Neuronal stem cell (in vitro differentiated cells): Measurements from ENCODE around the gene MXD3.
"Not testable (repeated sequence)": the region's sequence is repeated elsewhere in the genome, so short reads cannot be mapped to it uniquely, and the experiment has no call there.

ENCODE experiments used
- DNase-seq: peaks from one replicate; pipeline ENCODE4 v3.0.0-alpha.2; 2013; ENCODE audit warnings: low spot score
- H2AFZ ChIP-seq: one replicate; pipeline ENCODE4 v1.6.1; 2013; ENCODE audit warnings: mild to moderate bottlenecking, low read length, inconsistent platforms
- H2AK5ac ChIP-seq: 2 replicates; pipeline ENCODE4 v1.6.1; 2013; ENCODE audit warnings: low read depth, mild to moderate bottlenecking, inconsistent platforms, low read length, moderate library complexity, mixed read lengths
- H2BK120ac ChIP-seq: 2 replicates; pipeline ENCODE4 v1.6.1; 2013; ENCODE audit warnings: low read depth, mild to moderate bottlenecking, inconsistent platforms, low read length, moderate library complexity, mixed read lengths
- H2BK12ac ChIP-seq: one replicate; pipeline ENCODE4 v1.6.1; 2013; ENCODE audit warnings: low read length, inconsistent platforms
- H2BK15ac ChIP-seq: 2 replicates; pipeline ENCODE4 v1.6.1; 2013; ENCODE audit warnings: mild to moderate bottlenecking, low read length, inconsistent platforms, mixed read lengths
- H2BK5ac ChIP-seq: one replicate; pipeline ENCODE4 v1.6.1; 2013; ENCODE audit warnings: inconsistent platforms, mild to moderate bottlenecking, low read length, moderate library complexity
- H3K14ac ChIP-seq: one replicate; pipeline ENCODE4 v1.6.1; 2013; ENCODE audit warnings: low read length, inconsistent platforms
- H3K18ac ChIP-seq: 2 replicates; pipeline ENCODE4 v1.6.1; 2013; ENCODE audit warnings: low read length, inconsistent platforms
- H3K23ac ChIP-seq: 2 replicates; pipeline ENCODE4 v1.6.1; 2013; ENCODE audit warnings: low read depth, mild to moderate bottlenecking, mixed read lengths, low read length, inconsistent platforms; ENCODE audit not compliant: poor library complexity
- H3K27ac ChIP-seq: replicated peaks from 3 replicates; pipeline ENCODE4 v1.5.1; 2013; ENCODE audit warnings: low read length, inconsistent platforms
- H3K27me3 ChIP-seq, 3 experiments: 2 replicates each; pipeline ENCODE4 v1.6.1; 2013; ENCODE audit warnings: low read length in 3 of 3, mild to moderate bottlenecking in 2 of 3, inconsistent platforms in 1 of 3, low read depth in 1 of 3, mixed read lengths in 1 of 3, moderate library complexity in 1 of 3; ENCODE audit not compliant: control insufficient read depth in 3 of 3, insufficient read depth in 3 of 3
- H3K36me3 ChIP-seq, 2 donors: replicated peaks in 1 of 2; 2 replicates each; pipeline ENCODE4 v1.6.1; 2013; ENCODE audit warnings: low read length in 2 of 2; ENCODE audit not compliant: control insufficient read depth in 2 of 2, insufficient read depth in 2 of 2
- H3K4ac ChIP-seq: 2 replicates; pipeline ENCODE4 v1.6.1; 2013; ENCODE audit warnings: inconsistent platforms, mild to moderate bottlenecking, low read length, moderate library complexity
- H3K4me1 ChIP-seq, 2 donors: 1 replicate in 1 of 2; 2 replicates in 1 of 2; pipeline ENCODE4 v1.6.1; 2013; ENCODE audit warnings: low read length in 2 of 2, low read depth in 1 of 2; ENCODE audit not compliant: control insufficient read depth in 2 of 2, insufficient read depth in 1 of 2
- H3K4me2 ChIP-seq: one replicate; pipeline ENCODE4 v1.6.1; 2013; ENCODE audit warnings: mild to moderate bottlenecking, low read length, inconsistent platforms; ENCODE audit not compliant: insufficient read depth, poor library complexity, severe bottlenecking
- H3K4me3 ChIP-seq, 2 donors: 2 replicates each; pipeline ENCODE4 v1.5.1; 2013; ENCODE audit warnings: low read length in 2 of 2, mild to moderate bottlenecking in 2 of 2, inconsistent platforms in 1 of 2, moderate library complexity in 1 of 2
- H3K79me1 ChIP-seq: one replicate; pipeline ENCODE4 v1.6.1; 2013; ENCODE audit warnings: low read depth, mild to moderate bottlenecking, inconsistent platforms, low read length, moderate library complexity
- H3K9ac ChIP-seq: one replicate; pipeline ENCODE4 v1.6.1; 2013; ENCODE audit warnings: mild to moderate bottlenecking, low read depth, low read length, inconsistent platforms; ENCODE audit not compliant: poor library complexity
- H3K9me3 ChIP-seq, 2 donors: replicated peaks in 1 of 2; 2 replicates each; pipeline versions ENCODE3 to v1.6.1; 2013; ENCODE audit warnings: low read length in 2 of 2, mild to moderate bottlenecking in 2 of 2, inconsistent platforms in 1 of 2, low read depth in 1 of 2, mixed read lengths in 1 of 2, moderate library complexity in 1 of 2; ENCODE audit not compliant: control insufficient read depth in 2 of 2, insufficient read depth in 1 of 2
- H4K8ac ChIP-seq: one replicate; pipeline ENCODE4 v1.6.1; 2013; ENCODE audit warnings: low read depth, mild to moderate bottlenecking, inconsistent platforms, low read length, moderate library complexity
- H4K91ac ChIP-seq: one replicate; pipeline ENCODE4 v1.6.1; 2013; ENCODE audit warnings: low read length, low read depth, mild to moderate bottlenecking, inconsistent platforms; ENCODE audit not compliant: poor library complexity
- WGBS, 2 donors: extraction: QIAGEN DNeasy Blood & Tissue Kit; methylation state at CpG; one replicate each; pipeline ENCODE4 v1.1.7; 2013; ENCODE audit warnings: missing lambda C conversion rate in 2 of 2, mixed read lengths in 1 of 2; ENCODE audit not compliant: insufficient read length in 2 of 2, insufficient replicate concordance in 1 of 2; ENCODE audit errors: extremely low coverage in 2 of 2; 5-methylcytosine and 5-hydroxymethylcytosine counted together

MXD3 gene

DNA sequence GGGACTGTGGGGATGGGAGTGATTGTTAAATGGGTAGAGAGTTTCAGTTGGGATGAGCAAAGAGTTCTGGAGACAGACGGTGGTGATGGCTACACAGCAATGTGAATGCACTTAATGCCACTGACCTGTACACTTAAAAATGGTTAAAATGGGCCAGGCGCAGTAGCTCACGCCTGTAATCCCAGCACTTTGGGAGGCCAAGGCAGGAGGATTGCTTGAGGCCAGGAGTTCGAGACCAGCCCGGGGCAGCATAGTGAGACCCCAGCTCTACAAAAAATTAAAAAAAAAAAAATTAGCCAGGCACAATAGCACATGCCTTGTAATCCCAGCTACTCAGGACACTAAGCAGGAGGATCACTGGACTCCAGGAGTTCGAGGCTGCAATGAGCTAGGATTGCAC, 32.1 kb upstream of the MXD3 start:
- Histone ChIP-seq H3K4ac (no peak overlapping the region), H3K4me2 (no peak overlapping the region), H4K91ac (no peak overlapping the region), H4K8ac (no peak overlapping the region), H2BK5ac (no peak overlapping the region), H3K36me3 (peaks cover 0 to 61% of the 10 kb centered on the region in 2 donors), H3K4me1 (no peaks in the 10 kb centered on the region), H3K18ac (no peak overlapping the region), H2BK15ac (no peak overlapping the region), H3K79me1 (no peaks in the 10 kb centered on the region), H2AK5ac (no peak overlapping the region), H3K4me3 (no peak overlapping the region), H3K9ac (no peak overlapping the region), H3K27me3 (no peaks in the 10 kb centered on the region), H2BK12ac (no peak overlapping the region), H3K9me3 (no peaks in the 10 kb centered on the region), H3K14ac (no peak overlapping the region), H2BK120ac (no peak overlapping the region), H3K23ac (no peak overlapping the region), H2AFZ (no peak overlapping the region), H3K27ac (no peak overlapping the region)
- WGBS, 2 donors: no CpG with 5 or more reads among the region's 6 CpGs
- no peak for DNase-seq

DNA sequence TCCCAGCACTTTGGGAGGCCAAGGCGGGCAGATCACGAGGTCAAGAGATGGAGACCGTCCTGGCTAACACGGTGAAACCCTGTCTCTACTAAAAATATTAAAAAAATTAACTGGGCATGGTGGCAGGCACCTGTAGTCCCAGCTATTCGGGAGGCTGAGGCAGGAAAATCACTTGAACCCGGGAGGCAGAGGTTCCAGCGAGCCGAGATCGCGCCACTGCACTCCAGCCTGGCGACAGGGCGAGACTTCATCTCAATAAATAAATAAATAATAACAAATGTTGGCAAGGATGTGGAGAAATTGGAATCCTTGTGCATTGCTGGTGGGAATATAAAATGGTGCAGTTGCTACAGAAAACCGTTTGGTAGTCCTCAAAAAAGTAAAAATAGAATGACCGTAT, 31.3 kb upstream of the MXD3 start:
- H2AFZ ChIP-seq, H2BK5ac ChIP-seq, H3K79me1 ChIP-seq, H4K91ac ChIP-seq, H3K27me3 ChIP-seq, H3K4me2 ChIP-seq, H3K9ac ChIP-seq, H3K4me3 ChIP-seq, H3K27ac ChIP-seq, H3K14ac ChIP-seq, H3K9me3 ChIP-seq, H2BK120ac ChIP-seq, H3K23ac ChIP-seq, H3K18ac ChIP-seq, H3K4ac ChIP-seq, H2AK5ac ChIP-seq, H2BK12ac ChIP-seq, H2BK15ac ChIP-seq, DNase-seq, H3K4me1 ChIP-seq, H4K8ac ChIP-seq: not testable (repeated sequence)
- H3K36me3 ChIP-seq: peaks cover 2 to 65% of the 10 kb centered on the region in 2 donors
- no CpG with 5 or more reads among the region's 14 CpGs for WGBS, 2 donors

DNA sequence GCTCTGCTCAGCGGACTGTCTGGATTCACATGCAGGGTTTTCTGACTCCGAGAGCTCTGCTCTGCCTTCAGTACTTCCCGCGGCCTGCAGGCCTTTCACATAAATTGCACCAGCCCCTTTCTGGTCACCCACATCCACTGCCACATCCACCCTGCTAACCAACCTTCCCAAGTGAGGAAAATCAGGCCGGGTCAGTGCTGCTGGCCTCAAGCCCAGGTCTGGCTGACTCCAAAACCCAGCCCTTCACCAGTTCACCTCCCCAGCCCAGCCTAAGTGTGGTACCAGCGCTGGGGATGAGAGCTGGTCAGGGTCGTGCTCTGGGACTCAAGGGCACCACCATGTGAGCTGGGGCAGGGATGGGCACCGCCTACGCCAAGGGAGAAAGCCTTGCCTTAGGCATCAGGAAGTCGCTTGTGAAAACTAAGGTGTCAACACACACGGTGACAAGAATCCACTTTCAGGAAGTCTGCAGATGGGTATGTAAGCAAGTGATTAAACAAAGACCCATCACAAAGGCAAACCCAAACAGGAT, 27.5 kb upstream of the MXD3 start:
- no peaks in the 10 kb centered on the region for H3K9me3 ChIP-seq
- H2BK120ac ChIP-seq: no peak overlapping the region
- no peak overlapping the region for H3K4ac ChIP-seq
- no peak overlapping the region for H3K14ac ChIP-seq
- H3K4me1 ChIP-seq: no peaks in the 10 kb centered on the region
- H4K8ac ChIP-seq: no peak overlapping the region
- no peak overlapping the region for H3K27ac ChIP-seq
- no peak overlapping the region for H3K23ac ChIP-seq
- H2AFZ ChIP-seq: no peak overlapping the region
- no peak overlapping the region for H3K4me3 ChIP-seq
- peaks cover 6% of the 10 kb centered on the region for H3K79me1 ChIP-seq
- no peak overlapping the region for H3K18ac ChIP-seq
- H3K36me3 ChIP-seq: peaks cover 29 to 81% of the 10 kb centered on the region in 2 donors
- no peak overlapping the region for H3K4me2 ChIP-seq
- H3K9ac ChIP-seq: no peak overlapping the region
- no peak overlapping the region for H2AK5ac ChIP-seq
- H3K27me3 ChIP-seq: no peaks in the 10 kb centered on the region
- no peak for DNase-seq
- no peak overlapping the region for H4K91ac ChIP-seq
- no peak overlapping the region for H2BK5ac ChIP-seq
- no peak overlapping the region for H2BK15ac ChIP-seq
- H2BK12ac ChIP-seq: no peak overlapping the region
- WGBS, 2 donors: no CpG with 5 or more reads among the region's 11 CpGs

DNA sequence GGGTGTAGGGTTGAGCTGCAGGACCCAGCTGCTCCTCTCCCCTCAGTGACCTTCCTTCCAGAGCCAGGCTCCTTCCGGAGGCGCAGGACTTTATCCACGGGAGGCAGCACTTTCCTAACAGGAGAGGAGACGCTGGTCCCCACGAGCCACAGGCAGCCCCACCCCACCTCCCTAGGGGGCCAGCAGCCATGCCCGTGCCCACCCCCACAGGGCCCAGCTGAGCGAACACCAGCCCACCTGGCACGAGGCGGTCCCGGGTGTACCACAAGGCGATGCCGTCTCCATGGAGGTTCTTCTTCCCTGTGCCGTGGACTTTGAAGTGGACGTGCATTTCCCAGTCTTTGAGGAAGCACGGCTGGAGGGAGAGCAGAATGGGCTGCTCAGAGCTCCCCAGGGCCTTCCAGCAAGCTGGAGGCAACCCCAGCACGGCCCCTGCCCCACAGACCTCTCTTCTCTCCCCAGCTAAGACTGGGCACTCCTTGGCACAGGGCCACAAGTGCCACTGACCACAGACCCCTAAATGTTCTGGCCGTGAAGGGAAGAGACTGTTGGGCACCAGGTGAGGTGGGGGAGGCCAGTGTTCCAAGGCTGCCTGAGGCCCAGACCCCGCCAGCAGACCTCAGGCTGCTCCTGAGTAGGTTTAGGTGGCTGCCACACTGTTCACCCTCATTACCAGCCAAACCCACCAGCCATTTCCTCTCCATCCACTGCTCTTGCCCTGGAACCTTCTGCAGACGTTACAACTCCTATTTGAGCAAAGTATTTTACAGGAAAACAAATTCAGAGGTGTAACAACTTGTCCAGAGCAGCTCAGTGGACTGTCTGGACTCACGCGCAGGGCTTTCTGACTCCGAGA, 26.8 kb upstream of the MXD3 start:
- Histone ChIP-seq H3K18ac (no peak overlapping the region), H3K9me3 (no peaks in the 10 kb centered on the region), H3K4me3 (no peak overlapping the region), H2BK15ac (no peak overlapping the region), H3K4me2 (no peak overlapping the region), H3K9ac (peak overlapping the region; percentile 21), H3K27me3 (no peaks in the 10 kb centered on the region), H4K8ac (no peak overlapping the region), H3K4me1 (no peaks in the 10 kb centered on the region), H3K14ac (no peak overlapping the region), H2AFZ (no peak overlapping the region), H3K36me3 (peaks cover 36 to 84% of the 10 kb centered on the region in 2 donors), H2BK5ac (no peak overlapping the region), H2AK5ac (no peak overlapping the region), H3K27ac (no peak overlapping the region), H4K91ac (no peak overlapping the region), H3K4ac (no peak overlapping the region), H2BK120ac (no peak overlapping the region), H2BK12ac (no peak overlapping the region), H3K23ac (peak overlapping the region; percentile 73), H3K79me1 (peaks cover 6% of the 10 kb centered on the region)
- no CpG with 5 or more reads among the region's 22 CpGs for WGBS, 2 donors
- DNase-seq: no peak
